Activated T-helper 1 cell treated with anti-CD3 and anti-CD28 coated beads, Interleukin-12 subunit alpha, Interleukin-12 subunit beta, Interleukin-2, Interleukin-4 antibody, amounts not matched to agents 30 ng/mL and 10 ng/mL and 1 ng/mL, durations not matched to agents 14 hours and 24 hours and 36 hours (primary cell): ENCODE measurements around the gene RHOXF2B. TPM values are rescaled to one million over a fixed set of nuclear protein-coding genes. Genes with fewer than 3 reads are reported as not detected.
"Not testable (repeated sequence)": the region's sequence is repeated elsewhere in the genome, so short reads cannot be mapped to it uniquely, and the experiment has no call there.

ENCODE experiments used
- DNase-seq: peaks from one replicate; pipeline ENCODE4 v3.0.0; 2021; ENCODE audit warnings: low spot score
- H3K27ac Mint-ChIP-seq: one replicate; pipeline ENCODE4 v1.8.0; 2021; ENCODE audit warnings: mild to moderate bottlenecking, mixed read lengths
- H3K27me3 Mint-ChIP-seq: one replicate; pipeline ENCODE4 v1.8.0; 2022; ENCODE audit warnings: mild to moderate bottlenecking, moderate library complexity, mixed read lengths; ENCODE audit not compliant: insufficient read depth
- H3K36me3 Mint-ChIP-seq: one replicate; pipeline ENCODE4 v1.8.0; 2021; ENCODE audit warnings: low read depth, mixed read lengths
- H3K4me1 Mint-ChIP-seq: one replicate; pipeline ENCODE4 v1.8.0; 2021; ENCODE audit warnings: low read depth, mixed read lengths
- H3K4me3 Mint-ChIP-seq: one replicate; pipeline ENCODE4 v1.8.0; 2021; ENCODE audit warnings: mild to moderate bottlenecking, moderate library complexity, mixed read lengths
- H3K9me3 Mint-ChIP-seq: one replicate; pipeline ENCODE4 v1.8.0; 2021; ENCODE audit warnings: mixed read lengths
- intact Hi-C: fragments of 100-400 bp; cut with micrococcal nuclease; formaldehyde crosslinking; loops from one replicate; pipeline ENCODE4 v1.15.1; 2024
- total RNA-seq: library from RNA; stranded (reverse); gene quantifications from 2 replicates; pipeline ENCODE4 v1.2.3, GENCODE V29; 2022

RHOXF2B gene
- total RNA-seq, 1 donor from 2014 or later: not detected

DNA sequence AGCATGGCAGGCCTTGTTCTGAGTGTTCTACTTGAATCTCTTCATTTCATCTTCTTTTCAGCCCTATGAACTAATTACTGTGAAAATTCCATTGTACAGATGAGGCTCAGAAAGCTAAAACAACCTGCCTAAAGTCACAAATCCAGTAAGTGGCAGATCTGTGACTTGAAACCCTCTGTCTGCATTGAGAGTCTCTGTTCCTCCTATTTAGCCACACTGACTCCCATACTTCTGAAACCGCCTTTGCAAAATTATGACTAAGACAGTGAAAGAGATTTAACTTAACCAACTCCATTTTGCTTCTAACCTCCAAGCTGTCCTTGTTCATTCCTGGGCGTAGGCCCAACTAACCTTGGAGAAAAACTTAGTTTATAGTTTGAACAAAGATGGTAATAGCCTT, 35.2 kb downstream of the RHOXF2B start:
- H3K36me3 Mint-ChIP-seq, H3K9me3 Mint-ChIP-seq, intact Hi-C loops, H3K4me1 Mint-ChIP-seq, DNase-seq, H3K4me3 Mint-ChIP-seq, H3K27me3 Mint-ChIP-seq, H3K27ac Mint-ChIP-seq: not testable (repeated sequence)

DNA sequence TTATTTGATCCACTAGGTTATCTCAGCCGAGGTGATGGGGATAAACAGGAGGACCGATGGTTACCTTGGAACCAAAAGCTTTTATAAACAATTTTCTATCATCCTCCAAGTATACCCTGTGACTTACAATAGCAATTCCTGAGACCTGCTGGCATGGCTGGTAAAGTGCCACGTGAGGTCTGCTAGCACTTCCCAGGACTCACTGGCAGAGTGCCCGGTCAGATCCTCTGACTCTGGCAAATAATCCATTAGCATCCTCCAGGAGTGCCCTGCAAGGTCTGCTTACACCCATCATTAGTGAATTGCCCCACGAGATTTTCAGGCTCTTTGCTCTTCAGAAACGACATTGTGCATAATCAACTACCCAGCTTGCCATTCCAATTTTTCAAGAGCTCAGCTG, 37.3 kb downstream of the RHOXF2B start:
- DNase-seq, H3K4me1 Mint-ChIP-seq, H3K36me3 Mint-ChIP-seq, H3K27ac Mint-ChIP-seq, intact Hi-C loops, H3K4me3 Mint-ChIP-seq, H3K27me3 Mint-ChIP-seq, H3K9me3 Mint-ChIP-seq: not testable (repeated sequence)

DNA sequence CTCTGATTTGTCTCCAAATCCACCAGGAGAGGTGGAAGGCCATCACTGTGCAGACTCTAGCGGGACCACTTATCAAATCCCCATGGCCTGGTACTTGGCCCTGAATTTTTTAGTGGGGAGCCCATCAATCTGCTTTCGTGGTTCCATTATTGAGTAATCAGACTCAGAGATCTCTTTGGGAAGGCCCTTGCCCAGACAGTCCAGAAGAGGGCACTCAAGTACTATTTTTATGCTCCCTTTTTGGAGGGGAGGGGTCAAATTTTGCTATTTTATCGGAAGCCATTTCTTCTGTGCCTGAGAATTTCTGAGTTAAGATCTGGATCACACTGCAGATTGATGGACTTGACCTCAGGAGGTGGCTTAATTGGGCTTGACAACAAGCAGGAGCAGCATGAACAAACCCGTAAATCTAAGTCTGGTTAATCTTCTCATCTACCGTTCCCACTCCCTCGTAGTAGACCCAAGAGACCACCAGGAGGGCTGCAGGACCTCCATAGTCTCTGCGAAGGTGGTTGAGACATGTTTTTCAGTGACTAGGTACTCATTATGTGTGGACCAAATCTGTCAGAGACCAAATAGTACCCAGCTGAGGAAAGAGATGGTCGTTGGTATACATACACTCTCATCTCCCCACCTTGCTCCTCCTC, 38.3 kb downstream of the RHOXF2B start:
- H3K27me3 Mint-ChIP-seq, H3K9me3 Mint-ChIP-seq, intact Hi-C loops, H3K4me3 Mint-ChIP-seq, H3K36me3 Mint-ChIP-seq, DNase-seq, H3K27ac Mint-ChIP-seq, H3K4me1 Mint-ChIP-seq: not testable (repeated sequence)

DNA sequence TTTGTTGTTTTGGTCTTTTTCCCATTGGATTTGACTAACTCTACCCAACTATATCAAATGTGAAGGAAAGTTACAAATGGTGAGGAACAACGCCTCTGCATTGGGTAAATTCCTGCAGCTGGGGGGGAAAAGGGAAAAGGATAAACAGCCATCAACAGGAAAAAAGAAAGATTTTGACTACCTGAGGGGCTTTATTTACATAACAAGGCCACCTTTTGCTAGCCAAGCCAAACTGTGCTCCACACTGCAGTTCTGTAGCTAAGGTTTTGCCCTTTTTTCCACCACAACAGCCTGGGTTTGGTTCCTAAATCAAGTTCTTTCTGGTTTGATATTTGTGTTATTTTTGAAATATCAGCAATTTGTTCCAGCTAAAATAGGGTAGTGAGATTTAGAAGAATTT, 40.8 kb downstream of the RHOXF2B start:
- no peaks in the 10 kb centered on the region for H3K4me1 Mint-ChIP-seq
- no peak overlapping the region for H3K27ac Mint-ChIP-seq
- H3K36me3 Mint-ChIP-seq: no peaks in the 10 kb centered on the region
- DNase-seq: no peak
- peaks cover under 1% of the 10 kb centered on the region for H3K27me3 Mint-ChIP-seq
- no peak overlapping the region for H3K4me3 Mint-ChIP-seq
- intact Hi-C loops: no loop called here
- no peaks in the 10 kb centered on the region for H3K9me3 Mint-ChIP-seq

DNA sequence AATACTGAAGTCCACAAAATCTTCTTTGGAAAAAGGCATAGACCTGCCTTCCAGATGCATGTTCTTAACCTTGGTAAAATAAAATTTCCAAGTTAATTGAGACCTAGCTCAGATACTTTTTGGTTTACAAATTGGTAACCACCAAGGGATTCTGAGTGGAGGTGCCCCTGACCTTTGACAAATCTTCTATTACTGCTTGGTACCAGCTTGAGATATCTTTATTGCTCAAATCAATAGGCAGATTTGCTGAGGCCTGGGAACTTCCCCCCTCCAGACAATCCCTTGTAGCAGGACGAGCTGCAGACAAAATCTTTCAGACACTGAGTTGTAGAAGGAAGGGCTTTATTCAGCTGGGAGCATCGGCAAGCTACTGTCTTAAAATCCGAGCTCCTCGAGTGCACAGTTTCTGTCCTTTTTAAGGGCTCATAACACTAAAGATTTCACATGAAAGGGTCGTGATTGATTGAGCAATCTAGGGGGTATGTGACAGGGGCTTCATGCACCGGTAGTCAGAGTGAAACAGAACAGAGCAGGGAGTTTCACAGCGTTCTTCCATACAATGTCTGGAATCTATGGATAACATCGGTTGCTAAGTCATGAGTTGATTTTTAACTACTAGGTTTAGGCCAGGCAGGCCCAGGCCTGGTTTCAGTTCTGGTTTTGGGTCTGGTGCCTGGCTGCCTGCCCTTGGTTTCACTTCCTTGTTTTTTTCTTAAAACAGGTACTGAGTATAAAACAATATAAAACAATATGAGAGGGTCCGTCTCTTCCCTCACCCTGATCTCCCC, 41.8 kb downstream of the RHOXF2B start:
- H3K4me1 Mint-ChIP-seq, H3K36me3 Mint-ChIP-seq, intact Hi-C loops, H3K27me3 Mint-ChIP-seq, H3K9me3 Mint-ChIP-seq, DNase-seq, H3K27ac Mint-ChIP-seq, H3K4me3 Mint-ChIP-seq: not testable (repeated sequence)

DNA sequence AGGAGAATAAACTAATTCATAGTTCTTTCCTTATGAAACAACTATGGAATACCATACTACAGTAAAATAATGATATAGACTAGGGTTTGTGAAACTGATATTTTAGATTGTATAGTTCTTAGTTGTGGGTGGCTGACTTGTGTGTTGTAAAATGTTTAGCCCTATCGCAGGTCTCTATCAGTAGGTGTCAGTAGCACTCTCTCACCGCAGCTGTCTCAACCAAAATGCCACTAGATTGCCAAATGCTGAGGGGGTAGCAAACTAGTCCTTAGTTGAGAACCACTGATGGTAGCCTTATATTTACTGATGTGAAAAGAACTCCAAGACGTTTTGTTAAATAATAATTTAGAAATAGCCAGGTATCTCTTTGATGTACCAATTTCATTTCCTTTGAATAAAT, 48.1 kb downstream of the RHOXF2B start:
- no peaks in the 10 kb centered on the region for H3K36me3 Mint-ChIP-seq
- H3K4me3 Mint-ChIP-seq: no peak overlapping the region
- DNase-seq: no peak
- intact Hi-C loops: no loop called here
- no peaks in the 10 kb centered on the region for H3K4me1 Mint-ChIP-seq
- H3K27me3 Mint-ChIP-seq: peaks cover 5% of the 10 kb centered on the region
- H3K27ac Mint-ChIP-seq: no peak overlapping the region
- no peaks in the 10 kb centered on the region for H3K9me3 Mint-ChIP-seq

DNA sequence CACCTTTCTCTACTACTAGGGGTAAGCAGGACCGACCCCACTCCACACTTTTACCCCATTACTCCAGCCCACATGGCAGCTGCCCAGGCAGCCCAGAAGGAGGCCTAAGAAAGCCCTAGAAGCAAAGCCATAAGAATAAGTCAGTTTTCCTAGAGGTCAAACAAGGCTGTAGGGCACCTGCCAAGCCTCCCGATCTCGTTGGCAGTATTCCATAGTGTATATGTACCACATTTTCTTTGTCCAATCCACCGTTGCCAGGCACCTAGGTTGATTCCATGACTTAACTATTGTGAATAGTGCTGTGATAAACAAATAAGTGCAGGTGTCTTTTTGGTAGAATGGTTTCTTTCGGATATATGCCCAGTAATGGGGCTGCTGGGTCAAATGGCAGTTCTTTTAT, 54.2 kb downstream of the RHOXF2B start:
- H3K4me3 Mint-ChIP-seq: no peak overlapping the region
- no peaks in the 10 kb centered on the region for H3K4me1 Mint-ChIP-seq
- no peaks in the 10 kb centered on the region for H3K36me3 Mint-ChIP-seq
- H3K27ac Mint-ChIP-seq: no peak overlapping the region
- intact Hi-C loops: no loop called here
- peaks cover 19% of the 10 kb centered on the region for H3K27me3 Mint-ChIP-seq
- no peak for DNase-seq
- no peaks in the 10 kb centered on the region for H3K9me3 Mint-ChIP-seq

DNA sequence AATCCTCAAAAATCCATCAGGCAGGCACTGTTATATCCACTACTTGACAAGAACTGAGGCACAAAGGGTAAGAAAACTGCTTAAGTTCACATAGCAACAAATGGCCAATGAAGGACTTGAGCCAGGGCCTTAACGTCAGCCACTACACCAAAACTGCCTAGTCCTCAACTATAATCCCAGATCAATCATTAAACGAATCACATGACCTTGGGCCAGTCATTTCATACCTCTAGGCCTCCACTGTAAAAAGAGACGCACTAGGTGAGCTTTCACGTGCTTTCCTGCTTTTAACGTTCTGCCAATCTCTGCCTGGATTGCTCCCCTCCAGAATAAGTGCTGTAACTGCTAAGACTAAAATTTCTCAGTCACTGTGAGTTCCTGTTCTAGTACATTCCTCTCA, 54.7 kb downstream of the RHOXF2B start:
- H3K27ac Mint-ChIP-seq: no peak overlapping the region
- H3K9me3 Mint-ChIP-seq: no peaks in the 10 kb centered on the region
- intact Hi-C loops: no loop called here
- H3K4me1 Mint-ChIP-seq: no peaks in the 10 kb centered on the region
- no peak overlapping the region for H3K4me3 Mint-ChIP-seq
- H3K27me3 Mint-ChIP-seq: peaks cover 23% of the 10 kb centered on the region
- no peaks in the 10 kb centered on the region for H3K36me3 Mint-ChIP-seq
- no peak for DNase-seq

Other genes starting within 250 kb of the RHOXF2B start
- 11.0 and 13.0 TPM in 2 replicates for gene UPF3B, start 224.7 kb downstream of the RHOXF2B start, total RNA-seq
- gene RNF113A, start 206.0 kb downstream of the RHOXF2B start, total RNA-seq: 28.8 and 29.7 TPM in 2 replicates
- gene NDUFA1, start 205.9 kb downstream of the RHOXF2B start, total RNA-seq: 71.2 and 72.8 TPM in 2 replicates
- gene AKAP14, start 181.8 kb downstream of the RHOXF2B start, total RNA-seq: not detected in 2 replicates
- gene NKAP, start 133.9 kb downstream of the RHOXF2B start, total RNA-seq: 9.4 and 10.1 TPM in 2 replicates
- not detected in 2 replicates for gene RHOXF1, start 38.2 kb upstream of the RHOXF2B start, total RNA-seq
- gene RHOXF2, start 80.9 kb upstream of the RHOXF2B start, total RNA-seq: not detected in 2 replicates
- gene ZBTB33, start 173.1 kb upstream of the RHOXF2B start, total RNA-seq: 13.0 and 13.4 TPM in 2 replicates
- not detected in 2 replicates for gene TMEM255A, start 233.8 kb upstream of the RHOXF2B start, total RNA-seq